ENCODE measurements around the gene DISC1.
"Not testable (repeated sequence)": the region's sequence is repeated elsewhere in the genome, so short reads cannot be mapped to it uniquely, and the experiment has no call there.

DISC1 gene

GRCh38 chr1:231606712-231607111 lies 19.9 kb upstream of the DISC1 start:
- no peak for DNase-seq

GRCh38 chr1:231610388-231610787 lies 16.2 kb upstream of the DISC1 start:
- no peak for DNase-seq

GRCh38 chr1:231611111-231611510 lies 15.5 kb upstream of the DISC1 start:
- DNase-seq: no peak

- DNase-seq: no peak
Observed at GRCh38 chr1:231611851-231612250, 14.7 kb upstream of the DISC1 start.

- no peak for DNase-seq
Observed at GRCh38 chr1:231612393-231613089, 14.0 kb upstream of the DISC1 start.

- DNase-seq: no peak
Observed at GRCh38 chr1:231613419-231614349, 12.9 kb upstream of the DISC1 start.

GRCh38 chr1:231616667-231617066 lies 9.9 kb upstream of the DISC1 start:
- DNase-seq: no peak

GRCh38 chr1:231618609-231619256 lies 7.9 kb upstream of the DISC1 start:
- no peak for DNase-seq

GRCh38 chr1:231619257-231619634 lies 7.3 kb upstream of the DISC1 start:
- DNase-seq: no peak

- not testable (repeated sequence) for DNase-seq
Observed at GRCh38 chr1:231625042-231625441, 1.5 kb upstream of the DISC1 start.

- no peak for DNase-seq
Observed at GRCh38 chr1:231625975-231626534, 535 bp upstream of the DISC1 start.

- peak; percentile 68 for DNase-seq
Observed at GRCh38 chr1:231626951-231627614, 493 bp downstream of the DISC1 start.

- no peak for DNase-seq
Observed at GRCh38 chr1:231628207-231628876, 1.8 kb downstream of the DISC1 start.

GRCh38 chr1:231629132-231629531 lies 2.5 kb downstream of the DISC1 start:
- DNase-seq: no peak

- DNase-seq: no peak
Observed at GRCh38 chr1:231630558-231631205, 4.1 kb downstream of the DISC1 start.

- no peak for DNase-seq
Observed at GRCh38 chr1:231631717-231632116, 5.1 kb downstream of the DISC1 start.

- DNase-seq: no peak
Observed at GRCh38 chr1:231632119-231632518, 5.5 kb downstream of the DISC1 start.

GRCh38 chr1:231634323-231635013 lies 7.9 kb downstream of the DISC1 start:
- peak; percentile 37 for DNase-seq

GRCh38 chr1:231636157-231636556 lies 9.6 kb downstream of the DISC1 start:
- peak; percentile 43 for DNase-seq

GRCh38 chr1:231636922-231637321 lies 10.3 kb downstream of the DISC1 start:
- not testable (repeated sequence) for DNase-seq

GRCh38 chr1:231638647-231639046 lies 12.1 kb downstream of the DISC1 start:
- DNase-seq: no peak

All from eye (tissue), 1 donor.